ENCODE results near the gene ALDH9A1. TPM values are rescaled to one million over a fixed set of nuclear protein-coding genes. Genes with fewer than 3 reads are reported as not detected.
"Not testable (repeated sequence)": the region's sequence is repeated elsewhere in the genome, so short reads cannot be mapped to it uniquely, and the experiment has no call there.

ALDH9A1 gene
- total RNA-seq (ENCODE audit: unreplicated experiment) = 123 TPM
- long read RNA-seq, transcript ALDH9A1-201 (11 exons, 2,696 nt) = major isoform, 179 of 183 reads
- long read RNA-seq, partial matches to known transcripts = 2 of 183 reads
- long read RNA-seq, other reads (novel, unspliced or antisense) = 2 of 183 reads

- Mint-ChIP-seq H3K4me1 (ENCODE audit: unreplicated experiment) (peaks cover 24% of the 10 kb centered on the region), H3K27ac (ENCODE audit: unreplicated experiment) (peak within 1 kb of the TSS; percentile 99), H3K27me3 (ENCODE audit: unreplicated experiment) (peaks cover 6% of the 10 kb centered on the region), H3K4me3 (ENCODE audit: unreplicated experiment) (peak within 1 kb of the TSS; percentile 96), H3K36me3 (ENCODE audit: low read depth, unreplicated experiment) (no peaks in the 10 kb centered on the region), H3K9me3 (ENCODE audit: unreplicated experiment) (no peaks in the 10 kb centered on the region)
- DNase-seq (ENCODE audit: low spot score) = peak; percentile 92
- no peak for TF ChIP-seq CTCF (IDR thresholded peaks at IDR 0.05; ENCODE audit: unreplicated experiment)
Observed at GRCh38 chr1:165697881-165698760, at the start of gene ALDH9A1. TSS of gene ALDH9A1 (minus strand) at chr1:165698562. CDS start at chr1:165698558, 4 bp downstream.

- Mint-ChIP-seq H3K36me3 (ENCODE audit: low read depth, unreplicated experiment) (peaks cover 19% of the 10 kb centered on the region), H3K4me3 (ENCODE audit: unreplicated experiment) (peak overlapping the region; percentile 6), H3K4me1 (ENCODE audit: unreplicated experiment) (no peaks in the 10 kb centered on the region), H3K27ac (ENCODE audit: unreplicated experiment) (no peak overlapping the region), H3K9me3 (ENCODE audit: unreplicated experiment) (no peaks in the 10 kb centered on the region), H3K27me3 (ENCODE audit: unreplicated experiment) (no peaks in the 10 kb centered on the region)
- DNase-seq (ENCODE audit: low spot score) = no peak
- no peak for TF ChIP-seq CTCF (IDR thresholded peaks at IDR 0.05; ENCODE audit: unreplicated experiment)
Observed at GRCh38 chr1:165747632-165748447, 49.5 kb upstream of the ALDH9A1 start.

DNA sequence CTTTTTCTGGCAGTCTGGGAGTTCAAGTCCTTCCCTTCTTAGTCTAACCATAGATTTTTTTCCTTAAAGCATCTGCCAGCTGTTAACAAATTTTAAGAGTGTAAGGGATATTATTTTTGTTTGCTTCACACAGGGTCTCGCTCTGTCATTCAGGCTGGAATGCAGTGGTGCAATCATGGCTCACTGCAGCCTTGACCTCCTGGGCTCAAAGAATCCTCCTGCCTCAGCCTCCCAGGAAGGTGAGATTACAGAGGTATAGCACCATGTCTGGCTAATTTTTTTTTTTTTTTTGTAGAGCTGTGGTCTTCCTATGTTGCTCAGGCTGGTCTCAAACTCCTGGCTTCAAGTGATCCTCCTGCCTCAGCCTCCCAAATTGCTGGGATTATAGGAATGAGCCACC is 46.6 kb upstream of the ALDH9A1 start:
- not testable (repeated sequence) for H3K4me1 Mint-ChIP-seq (ENCODE audit: unreplicated experiment); H3K9me3 Mint-ChIP-seq (ENCODE audit: unreplicated experiment); H3K4me3 Mint-ChIP-seq (ENCODE audit: unreplicated experiment); DNase-seq (ENCODE audit: low spot score); H3K27me3 Mint-ChIP-seq (ENCODE audit: unreplicated experiment); H3K27ac Mint-ChIP-seq (ENCODE audit: unreplicated experiment)
- H3K36me3 Mint-ChIP-seq (ENCODE audit: low read depth, unreplicated experiment) = peaks cover 41% of the 10 kb centered on the region

- no peaks in the 10 kb centered on the region for H3K9me3 Mint-ChIP-seq (ENCODE audit: unreplicated experiment)
- TF ChIP-seq CTCF (IDR thresholded peaks at IDR 0.05; ENCODE audit: unreplicated experiment) = no peak
- H3K27ac Mint-ChIP-seq (ENCODE audit: unreplicated experiment) = no peak overlapping the region
- peaks cover 15% of the 10 kb centered on the region for H3K4me1 Mint-ChIP-seq (ENCODE audit: unreplicated experiment)
- H3K4me3 Mint-ChIP-seq (ENCODE audit: unreplicated experiment) = peak overlapping the region; percentile 73
- DNase-seq (ENCODE audit: low spot score) = no peak
- H3K36me3 Mint-ChIP-seq (ENCODE audit: low read depth, unreplicated experiment) = peaks cover 41% of the 10 kb centered on the region
- H3K27me3 Mint-ChIP-seq (ENCODE audit: unreplicated experiment) = no peaks in the 10 kb centered on the region
Observed at GRCh38 chr1:165742194-165742593, 43.8 kb upstream of the ALDH9A1 start.

- TF ChIP-seq CTCF (IDR thresholded peaks at IDR 0.05; ENCODE audit: unreplicated experiment) = no peak
- Mint-ChIP-seq H3K36me3 (ENCODE audit: low read depth, unreplicated experiment) (peaks cover 35% of the 10 kb centered on the region), H3K4me1 (ENCODE audit: unreplicated experiment) (peaks cover 27% of the 10 kb centered on the region), H3K4me3 (ENCODE audit: unreplicated experiment) (no peak overlapping the region), H3K27ac (ENCODE audit: unreplicated experiment) (no peak overlapping the region), H3K27me3 (ENCODE audit: unreplicated experiment) (no peaks in the 10 kb centered on the region), H3K9me3 (ENCODE audit: unreplicated experiment) (no peaks in the 10 kb centered on the region)
- no peak for DNase-seq (ENCODE audit: low spot score)
Observed at GRCh38 chr1:165738794-165739193, 40.4 kb upstream of the ALDH9A1 start.
